GM10847 (cell line): ENCODE results near the gene MAML3.

ENCODE experiments used
- POLR2A ChIP-seq: IDR thresholded peaks from 2 replicates; pipeline ENCODE4 v1.6.1; 2011; ENCODE audit not compliant: insufficient read length; ENCODE audit errors: extremely low read depth

The MAML3 gene

GRCh38 chr4:139808808-139809756 lies 344.9 kb downstream of the MAML3 start:
- no peak for TF ChIP-seq POLR2A

DNA sequence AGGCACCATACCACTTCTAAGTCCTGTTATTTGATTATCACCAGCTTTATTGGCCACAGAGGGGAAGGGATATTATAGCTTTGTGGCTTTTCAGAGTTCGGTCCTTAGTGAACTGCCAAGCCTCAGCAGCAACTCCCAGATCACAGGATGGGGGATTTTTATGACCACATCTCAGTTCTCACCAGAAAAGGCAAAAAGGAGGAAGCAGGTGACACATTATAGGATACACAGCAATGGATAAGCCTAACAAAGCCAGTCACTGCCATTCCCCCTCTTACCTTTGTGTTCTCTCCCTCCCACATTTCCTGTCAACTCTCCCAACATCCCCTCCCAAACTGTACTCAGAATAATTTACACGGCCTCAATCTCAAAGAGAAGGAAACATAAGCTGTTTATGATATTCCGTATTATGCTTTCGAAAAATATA lies 345.6 kb downstream of the MAML3 start:
- TF ChIP-seq POLR2A = no peak

DNA sequence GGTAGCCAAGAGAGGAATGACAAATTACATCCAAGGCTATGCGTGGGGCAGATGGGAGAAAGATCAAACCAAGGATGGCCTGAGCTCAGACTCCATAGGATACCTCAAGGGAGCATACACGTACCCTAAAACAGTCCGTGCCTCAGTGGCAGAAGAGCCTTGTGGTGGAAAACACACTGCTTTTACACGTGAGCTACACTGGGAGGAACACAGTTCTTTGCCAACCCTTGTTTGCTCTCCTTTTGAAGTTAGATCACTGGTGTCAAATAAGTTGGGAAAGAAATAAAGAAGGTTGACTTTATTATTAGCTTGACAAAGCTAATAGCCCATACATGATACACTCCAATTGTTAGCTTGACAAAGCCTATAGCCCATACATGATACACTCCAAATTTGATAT lies 346.5 kb downstream of the MAML3 start:
- no peak for TF ChIP-seq POLR2A

GRCh38 chr4:139806929-139807328 lies 347.1 kb downstream of the MAML3 start:
- no peak for TF ChIP-seq POLR2A

DNA sequence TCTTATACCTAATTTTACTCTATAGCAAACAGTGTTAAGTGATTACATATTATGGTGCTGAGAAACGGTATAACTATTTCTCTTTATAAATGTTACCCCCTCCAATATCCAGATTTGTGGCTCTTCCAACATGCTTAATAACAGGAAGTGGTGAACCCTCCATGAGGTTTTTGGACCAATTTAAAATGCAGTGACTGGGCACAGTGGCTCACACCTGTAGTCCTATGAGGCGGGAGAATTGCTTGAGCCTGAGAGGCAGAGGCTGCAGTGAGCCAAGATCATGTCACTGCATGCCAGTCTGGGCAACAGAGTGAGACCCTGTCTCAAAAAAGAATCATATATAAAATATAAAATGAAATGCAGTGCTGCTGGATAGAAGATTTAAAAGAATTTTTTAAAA lies 351.1 kb downstream of the MAML3 start:
- no peak for TF ChIP-seq POLR2A

- TF ChIP-seq POLR2A = no peak
Observed at GRCh38 chr4:139802488-139802887, 351.5 kb downstream of the MAML3 start.

DNA sequence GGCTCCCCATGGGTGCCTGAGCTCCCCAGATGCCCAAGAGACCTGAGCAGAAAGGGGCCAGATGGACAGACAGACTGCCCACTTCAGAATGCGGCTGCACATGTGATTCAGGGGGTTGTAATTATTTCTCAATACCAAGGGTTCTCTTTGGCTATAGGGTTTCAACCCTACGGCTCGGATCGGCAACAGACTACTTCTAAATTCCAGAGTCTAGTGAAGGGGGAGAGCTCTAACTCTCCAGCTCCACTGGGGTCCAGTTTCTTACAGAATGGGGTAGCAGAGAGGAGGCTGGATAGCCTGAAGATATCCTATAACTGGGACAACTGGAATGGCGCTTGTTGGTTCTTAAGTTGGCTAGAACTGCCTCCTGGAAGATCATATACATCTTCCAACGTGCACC lies 352.1 kb downstream of the MAML3 start:
- no peak for TF ChIP-seq POLR2A

DNA sequence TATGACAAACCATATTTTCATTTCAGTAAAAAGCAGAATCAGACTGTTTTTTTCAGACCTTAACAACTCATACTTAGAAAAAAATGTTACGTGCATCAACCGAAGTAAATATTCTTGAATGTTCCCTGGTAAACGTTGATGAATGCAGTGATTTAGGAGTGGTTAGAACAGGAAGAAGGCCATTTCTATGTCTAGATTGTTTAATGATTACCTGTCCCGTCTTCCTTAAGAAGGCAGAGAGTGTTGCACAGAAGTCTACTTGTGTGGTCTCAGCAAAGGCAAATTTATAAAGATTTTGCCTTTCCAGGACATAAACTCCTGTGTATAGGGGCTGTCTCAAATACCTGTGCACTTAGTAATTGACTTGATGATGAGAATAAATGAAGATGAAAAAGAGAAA lies 353.9 kb downstream of the MAML3 start:
- no peak for TF ChIP-seq POLR2A

- no peak for TF ChIP-seq POLR2A
Observed at GRCh38 chr4:139799615-139800014, 354.4 kb downstream of the MAML3 start.

DNA sequence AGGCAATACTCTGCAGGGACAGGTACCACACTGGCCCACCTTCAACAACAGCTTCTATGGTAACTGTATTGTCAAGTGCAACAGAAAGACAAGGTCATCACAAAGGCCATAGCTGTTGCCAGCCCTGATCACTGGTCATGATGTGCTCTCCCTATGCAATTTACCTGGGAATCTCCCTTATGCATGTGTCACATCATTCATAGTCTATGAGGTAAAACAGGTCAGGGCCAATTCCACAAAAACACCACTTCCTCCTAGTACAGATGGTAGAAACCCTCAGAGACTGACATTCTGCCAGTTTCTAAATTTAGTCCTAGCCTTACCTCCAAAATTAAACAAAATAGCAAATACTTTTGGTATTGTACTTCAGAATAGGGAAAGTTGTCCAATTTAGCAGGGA lies 355.5 kb downstream of the MAML3 start:
- no peak for TF ChIP-seq POLR2A

DNA sequence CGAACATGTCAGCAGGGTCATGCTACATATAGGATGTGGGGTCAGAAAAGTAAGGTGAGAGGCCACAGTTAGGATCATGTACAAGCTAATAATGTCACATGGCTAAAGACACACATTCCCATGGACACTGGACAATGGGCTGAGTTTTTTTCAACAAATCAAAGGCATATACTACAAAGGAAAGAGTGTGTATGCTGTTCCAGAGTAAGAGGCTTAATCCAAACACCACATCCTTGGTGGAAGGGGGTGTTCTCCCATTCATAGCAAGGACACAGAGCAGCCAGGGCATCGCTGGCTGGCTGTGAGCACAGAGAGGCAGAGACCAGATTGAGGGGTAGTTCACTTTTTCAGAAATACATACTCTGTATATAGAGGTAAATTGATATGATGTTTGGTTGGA lies 356.7 kb downstream of the MAML3 start:
- TF ChIP-seq POLR2A = no peak

DNA sequence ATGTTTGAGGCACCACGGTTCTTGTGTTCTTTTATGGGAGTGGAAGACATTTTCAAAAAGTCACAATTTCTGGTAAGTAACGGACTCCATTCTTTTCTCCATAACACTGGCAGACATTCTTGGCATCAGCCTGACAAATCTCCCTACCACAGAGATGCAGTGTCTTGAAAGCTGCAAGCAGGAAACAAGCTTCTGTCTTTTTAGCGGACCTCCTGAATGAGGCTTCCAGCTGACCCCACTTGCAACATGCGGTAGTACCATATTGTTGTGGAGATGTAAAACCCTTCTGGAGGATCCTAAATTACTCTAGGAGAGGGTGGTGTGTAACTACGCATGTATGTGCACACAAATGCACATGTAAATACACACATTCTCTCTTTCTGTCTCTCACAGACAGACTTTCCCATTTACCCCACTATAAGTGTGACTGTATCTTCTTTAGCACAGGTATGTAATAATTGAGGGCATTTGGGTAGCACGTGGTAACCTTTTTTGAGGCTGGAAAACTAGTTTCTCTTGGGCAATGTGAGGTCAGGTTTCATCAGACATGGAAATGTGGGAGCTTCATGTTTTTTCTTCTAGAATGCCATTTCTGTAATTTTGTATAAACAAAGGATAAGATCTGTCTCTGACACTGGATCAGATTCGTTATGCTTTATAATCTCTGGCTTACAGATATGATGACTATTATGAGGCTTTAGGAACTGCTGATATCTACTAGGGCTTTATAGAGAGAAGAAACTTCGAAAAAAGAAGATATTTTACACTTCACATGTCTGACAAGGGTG lies 358.3 kb downstream of the MAML3 start:
- no peak for TF ChIP-seq POLR2A

GRCh38 chr4:139794158-139794954 lies 359.6 kb downstream of the MAML3 start:
- no peak for TF ChIP-seq POLR2A

DNA sequence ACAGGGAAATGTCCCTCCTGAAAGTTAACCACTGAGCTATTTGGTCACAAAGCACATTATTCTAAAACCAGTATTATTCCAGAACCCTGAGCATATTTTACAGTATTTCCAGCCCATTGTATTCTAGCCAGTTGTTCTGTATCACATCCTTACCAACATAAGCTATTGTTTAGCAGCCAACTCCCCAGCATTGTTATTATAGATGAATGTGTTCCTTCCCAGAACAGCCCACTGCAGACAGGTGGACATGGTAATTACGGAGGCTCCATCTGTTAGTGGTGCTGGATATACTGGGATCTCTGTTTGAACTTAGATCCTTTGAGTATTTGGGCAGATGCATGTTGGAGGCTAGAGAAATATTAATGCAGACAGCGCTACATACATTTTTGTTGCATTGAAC lies 362.3 kb downstream of the MAML3 start:
- TF ChIP-seq POLR2A = no peak

- TF ChIP-seq POLR2A = no peak
Observed at GRCh38 chr4:139790291-139790690, 363.7 kb downstream of the MAML3 start.
